ENCODE data around the gene MAGEA10.
"Not testable (repeated sequence)": the region's sequence is repeated elsewhere in the genome, so short reads cannot be mapped to it uniquely, and the experiment has no call there.

MAGEA10 gene

DNA sequence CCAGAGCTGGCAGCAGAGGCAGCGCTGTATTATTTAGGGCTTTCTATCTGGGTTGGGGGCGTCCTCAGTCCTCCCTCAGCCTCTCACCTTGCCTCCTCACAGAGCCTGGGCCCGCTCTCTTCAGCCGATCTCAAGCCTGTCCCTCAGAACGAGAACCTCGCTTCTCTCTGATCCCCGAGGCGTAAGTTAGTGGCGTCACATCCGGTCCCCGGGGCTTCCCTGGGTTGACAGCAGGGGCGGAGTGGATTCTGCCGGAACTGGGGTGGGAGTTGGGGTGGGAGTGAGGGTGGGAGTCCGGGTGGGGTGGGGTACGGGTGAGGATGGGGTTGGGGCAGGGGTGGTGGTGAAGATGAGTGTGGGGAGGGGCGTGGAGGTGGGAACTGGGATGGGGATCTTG lies at the start of gene MAGEA10:
Gene MAGEA10, minus strand, starts transcription at position 190 of the 397 bp plus-strand sequence. CDS start 2,957 bp downstream, outside the sequence.
- no peak for DNase-seq (ENCODE audit: low read depth)

DNA sequence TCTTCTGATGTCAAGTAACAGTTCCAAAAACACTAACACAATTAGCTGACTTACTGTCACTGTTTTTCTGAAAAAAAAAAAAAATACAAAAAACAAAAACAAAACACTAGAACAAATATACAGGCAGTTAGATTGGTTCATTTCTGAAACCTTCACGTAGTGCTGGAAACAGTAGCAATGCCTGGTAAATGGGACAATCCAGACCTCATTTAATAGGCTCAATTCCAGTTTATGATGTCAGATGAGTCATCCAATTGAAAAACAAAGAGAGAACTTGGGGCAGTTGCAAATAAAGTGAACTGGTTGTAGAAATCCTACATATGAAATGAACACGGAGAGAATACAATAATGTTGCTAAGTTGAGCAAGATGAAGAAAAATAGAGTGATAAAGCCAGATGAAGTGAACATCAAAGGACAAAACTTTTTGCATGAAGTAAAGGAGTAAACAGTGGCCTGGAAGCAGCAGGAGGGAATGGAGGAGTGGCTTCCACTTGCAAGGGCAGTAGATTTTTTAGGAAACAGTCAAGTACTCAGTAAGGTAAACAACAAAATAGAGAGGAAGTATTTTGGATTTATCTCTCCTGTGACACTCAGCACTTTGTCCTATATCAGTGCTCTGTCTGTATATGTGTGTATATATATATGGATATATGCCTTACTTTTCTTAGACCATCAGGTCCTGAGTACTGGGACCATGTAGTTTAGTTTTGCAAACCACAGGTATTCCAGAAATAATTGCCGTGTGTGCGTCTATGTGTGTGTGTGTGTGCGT lies 39.3 kb upstream of the MAGEA10 start:
- no peak for DNase-seq (ENCODE audit: low read depth)

DNA sequence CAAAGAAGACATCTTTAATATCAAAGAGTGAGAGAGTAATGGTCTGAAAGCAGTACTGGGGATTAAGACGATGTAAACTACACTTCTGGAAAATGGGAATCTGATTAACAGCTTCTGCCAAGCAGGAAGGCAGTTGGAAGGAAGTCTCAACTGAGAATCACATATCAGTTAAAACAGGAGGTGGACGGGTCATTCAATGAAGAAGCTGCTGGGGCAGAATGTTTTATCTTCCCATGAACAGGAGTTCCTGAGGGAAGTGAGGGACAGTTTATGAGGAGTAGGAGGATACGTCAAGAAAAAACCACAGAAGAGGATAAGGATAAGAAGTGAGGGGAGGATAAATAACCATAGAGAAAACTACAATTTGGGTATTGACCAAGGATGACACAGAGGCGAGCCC lies 38.7 kb upstream of the MAGEA10 start:
- DNase-seq (ENCODE audit: low read depth): no peak

DNA sequence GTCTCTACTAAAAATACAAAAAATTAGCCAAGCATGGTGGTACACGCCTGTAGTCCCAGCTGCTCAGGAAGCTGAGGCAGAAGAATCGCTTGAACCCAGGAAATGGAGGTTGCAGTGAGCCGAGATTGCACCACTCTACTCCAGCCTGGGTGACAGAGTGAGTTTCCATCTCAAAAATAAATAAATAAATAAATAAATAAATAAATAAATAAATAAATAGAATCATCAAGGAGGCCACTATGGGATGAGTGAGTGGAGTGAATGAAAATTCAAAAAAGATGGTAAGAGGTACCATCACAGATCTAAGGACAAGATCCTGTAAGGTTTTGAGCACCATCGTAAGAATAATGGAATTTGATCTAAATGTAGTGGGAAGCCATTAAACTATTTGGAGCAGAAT lies 37.5 kb upstream of the MAGEA10 start:
- not testable (repeated sequence) for DNase-seq (ENCODE audit: low read depth)

DNA sequence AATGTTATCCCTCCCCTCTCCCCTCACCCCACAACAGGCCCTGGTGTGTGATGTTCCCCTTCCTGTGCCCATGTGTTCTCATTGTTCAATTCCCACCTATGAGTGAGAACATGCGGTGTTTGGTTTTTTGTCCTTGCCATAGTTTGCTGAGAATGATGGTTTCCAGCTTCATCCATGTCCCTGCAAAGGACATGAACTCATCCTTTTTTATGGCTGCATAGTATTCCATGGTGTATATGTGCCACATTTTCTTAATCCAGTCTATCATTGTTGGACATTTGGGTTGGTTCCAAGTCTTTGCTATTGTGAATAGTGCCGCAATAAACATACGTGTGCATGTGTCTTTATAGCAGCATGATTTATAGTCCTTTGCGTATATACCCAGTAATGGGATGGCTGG lies 35.5 kb upstream of the MAGEA10 start:
- DNase-seq (ENCODE audit: low read depth): not testable (repeated sequence)

DNA sequence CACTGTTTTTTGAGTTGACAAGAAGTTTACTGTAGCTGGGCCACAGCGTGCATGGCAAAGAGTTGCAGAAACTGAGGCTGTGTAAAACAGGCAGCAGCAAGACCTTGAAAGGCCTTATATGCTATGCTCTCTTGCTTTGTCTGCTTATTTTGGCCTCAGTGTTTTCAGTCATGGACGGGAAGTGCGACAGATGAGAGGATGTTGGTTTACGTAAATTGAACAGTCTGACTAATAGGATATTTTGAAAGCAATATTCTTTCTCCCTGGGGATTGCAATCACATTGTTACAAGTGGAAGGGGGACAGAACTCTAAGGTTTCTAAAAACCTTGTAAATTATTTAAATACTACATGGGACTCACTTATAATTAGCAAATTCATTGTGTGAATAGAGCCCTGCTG lies 32.2 kb upstream of the MAGEA10 start:
- DNase-seq (ENCODE audit: low read depth): no peak

DNA sequence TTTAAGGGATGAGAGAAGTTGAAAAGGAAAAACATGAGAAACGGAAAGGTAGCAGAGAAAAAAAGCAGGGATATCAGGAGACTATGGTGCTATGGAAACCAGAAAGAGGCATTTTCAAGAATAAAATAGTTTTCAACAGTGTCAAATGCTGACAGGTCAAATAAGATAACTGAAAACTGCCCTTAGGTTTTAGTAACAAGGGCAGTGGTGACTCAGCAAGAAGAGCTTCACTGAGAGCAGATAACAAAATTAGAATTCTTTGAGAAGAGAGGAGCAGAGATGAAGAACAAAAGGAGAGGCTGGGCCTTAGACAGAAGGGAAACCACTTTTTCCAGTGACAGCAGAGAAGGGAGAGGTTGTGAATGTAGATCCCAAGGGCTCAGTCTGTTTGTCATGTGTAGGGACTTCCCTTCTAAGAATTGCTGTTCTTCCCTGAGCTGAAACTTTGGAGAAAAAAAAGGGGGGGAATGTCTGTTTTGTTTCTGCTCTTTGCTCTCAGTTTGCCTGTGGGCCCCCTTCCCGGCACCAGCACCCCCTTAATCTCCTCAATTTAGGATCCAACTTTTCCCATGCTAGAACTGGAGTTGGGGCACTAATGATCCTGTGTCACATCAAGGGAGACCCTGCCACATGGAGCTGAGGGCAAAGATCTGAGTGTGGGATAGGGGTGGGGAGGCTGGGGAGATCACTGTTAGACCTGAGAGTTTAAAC lies 26.8 kb upstream of the MAGEA10 start:
- no peak for DNase-seq (ENCODE audit: low read depth)

DNA sequence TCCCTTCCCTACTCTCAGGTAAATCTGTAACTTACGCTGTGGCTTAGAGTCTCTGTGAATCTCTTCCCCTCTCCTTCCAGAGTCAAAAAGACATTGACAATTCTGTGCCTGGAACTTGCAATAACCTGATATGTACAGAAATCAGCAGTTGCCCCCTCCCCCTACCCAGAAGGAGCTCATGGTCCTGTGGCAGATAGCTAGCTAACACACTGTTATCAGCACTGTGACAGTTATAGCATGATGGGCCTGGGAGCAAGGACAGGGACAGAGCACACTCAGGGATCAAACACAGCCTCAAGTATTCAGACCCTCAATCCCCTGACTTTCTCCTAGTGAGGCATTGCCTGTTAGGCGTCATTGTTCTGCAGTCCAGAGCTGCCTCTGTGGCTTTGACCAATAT lies 18.7 kb upstream of the MAGEA10 start:
- no peak for DNase-seq (ENCODE audit: low read depth)

DNA sequence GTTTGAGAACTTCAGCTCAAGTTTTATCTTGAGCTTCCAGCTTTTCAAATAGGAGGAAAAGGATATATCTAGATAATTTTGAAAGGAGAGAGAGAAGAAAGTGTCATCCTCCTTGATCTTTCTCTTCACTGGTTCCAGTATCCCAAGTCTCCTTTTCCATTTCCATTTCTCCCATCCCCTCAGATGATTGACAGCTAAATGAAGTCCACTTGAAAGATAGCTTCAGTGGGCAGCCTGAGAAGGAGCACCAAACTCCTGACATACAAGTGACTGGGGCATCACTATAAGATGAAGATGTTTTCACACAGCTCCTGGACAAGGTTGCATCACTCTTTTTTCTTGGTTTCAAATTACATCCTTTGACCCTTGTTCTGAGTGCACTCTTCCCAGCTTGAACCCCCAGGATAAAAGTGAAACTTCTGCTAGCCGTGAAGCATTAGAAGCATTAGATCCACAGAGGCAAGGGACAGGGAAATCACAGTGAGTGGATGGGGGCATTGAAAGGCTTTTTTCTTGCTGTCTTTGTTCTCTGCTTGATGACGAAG lies 17.5 kb upstream of the MAGEA10 start:
- DNase-seq (ENCODE audit: low read depth): no peak

DNA sequence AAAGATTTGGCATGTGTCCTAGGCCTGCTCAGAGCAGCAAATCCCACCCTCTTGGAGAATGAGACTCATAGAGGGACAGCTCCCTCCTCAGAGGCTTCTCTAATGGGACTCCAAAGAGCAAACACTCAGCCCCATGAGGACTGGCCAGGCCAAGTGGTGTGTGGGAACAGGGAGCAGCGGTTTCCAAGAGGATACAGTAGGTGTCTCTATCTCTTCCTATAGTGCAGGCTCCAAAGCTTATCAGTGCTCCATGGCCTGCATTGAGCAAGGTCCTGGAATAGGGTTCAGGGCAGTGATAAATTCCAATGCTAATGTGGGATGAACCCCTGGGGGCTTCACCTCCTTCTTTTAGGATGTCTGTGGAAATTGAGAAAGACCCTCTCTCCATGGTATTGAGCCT lies 15.7 kb upstream of the MAGEA10 start:
- DNase-seq (ENCODE audit: low read depth): no peak

DNA sequence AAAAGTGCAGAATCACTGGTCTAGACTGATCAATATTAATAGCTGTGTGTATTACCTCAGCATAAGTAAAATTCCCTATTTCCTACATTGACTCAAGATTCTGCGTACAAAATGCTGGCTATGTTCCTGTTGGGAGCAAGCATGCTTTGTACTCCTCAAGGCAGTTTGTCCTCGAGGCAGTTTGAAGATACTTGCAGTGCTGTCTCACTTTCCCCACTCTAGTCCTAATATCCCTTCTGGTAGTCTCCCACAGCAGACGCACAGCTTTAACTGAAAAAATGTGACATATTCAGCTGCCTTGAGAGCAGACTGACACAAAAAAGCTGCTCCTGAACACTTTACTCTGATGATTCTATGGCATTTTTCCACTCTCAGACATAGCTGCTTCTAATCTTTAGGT lies 12.9 kb upstream of the MAGEA10 start:
- no peak for DNase-seq (ENCODE audit: low read depth)

DNA sequence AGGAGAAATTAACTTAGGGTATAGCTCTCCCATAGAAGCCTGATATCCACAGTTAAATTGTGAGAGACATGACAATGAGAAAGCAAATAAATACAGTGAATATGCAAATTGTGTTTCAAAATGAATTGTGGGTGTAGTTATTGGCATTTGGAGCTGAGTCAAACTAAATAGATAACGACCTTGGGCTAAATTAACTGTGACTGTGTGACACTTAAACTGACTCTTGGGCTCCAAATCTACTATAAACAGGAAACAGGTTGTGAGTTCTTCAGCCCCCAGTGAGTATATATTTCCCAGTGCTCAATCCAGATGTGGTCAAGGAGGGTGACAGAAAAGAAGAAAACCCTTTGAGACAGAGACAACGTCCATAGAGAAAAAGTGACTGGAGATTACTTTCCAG lies 11.3 kb upstream of the MAGEA10 start:
- no peak for DNase-seq (ENCODE audit: low read depth)

DNA sequence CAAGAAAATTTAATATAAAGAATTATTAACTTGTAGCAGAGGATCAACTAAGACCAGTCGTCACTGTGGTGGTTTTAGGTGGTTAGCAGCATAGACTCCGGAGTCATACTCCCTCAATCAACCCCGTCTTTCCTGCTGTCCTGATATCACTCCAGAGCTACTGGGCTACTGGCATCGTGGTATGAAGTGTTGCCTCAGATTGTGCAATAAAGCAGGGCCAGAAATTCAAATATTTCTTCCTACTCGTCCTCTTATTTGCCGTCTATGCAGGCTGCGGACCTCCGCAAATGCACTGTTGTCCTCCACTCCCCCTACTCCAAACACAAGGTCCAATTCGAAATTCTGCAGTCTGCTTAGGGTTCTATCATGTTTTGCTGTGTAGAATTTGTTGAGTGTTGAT lies 1.2 kb upstream of the MAGEA10 start:
- DNase-seq (ENCODE audit: low read depth): no peak

DNA sequence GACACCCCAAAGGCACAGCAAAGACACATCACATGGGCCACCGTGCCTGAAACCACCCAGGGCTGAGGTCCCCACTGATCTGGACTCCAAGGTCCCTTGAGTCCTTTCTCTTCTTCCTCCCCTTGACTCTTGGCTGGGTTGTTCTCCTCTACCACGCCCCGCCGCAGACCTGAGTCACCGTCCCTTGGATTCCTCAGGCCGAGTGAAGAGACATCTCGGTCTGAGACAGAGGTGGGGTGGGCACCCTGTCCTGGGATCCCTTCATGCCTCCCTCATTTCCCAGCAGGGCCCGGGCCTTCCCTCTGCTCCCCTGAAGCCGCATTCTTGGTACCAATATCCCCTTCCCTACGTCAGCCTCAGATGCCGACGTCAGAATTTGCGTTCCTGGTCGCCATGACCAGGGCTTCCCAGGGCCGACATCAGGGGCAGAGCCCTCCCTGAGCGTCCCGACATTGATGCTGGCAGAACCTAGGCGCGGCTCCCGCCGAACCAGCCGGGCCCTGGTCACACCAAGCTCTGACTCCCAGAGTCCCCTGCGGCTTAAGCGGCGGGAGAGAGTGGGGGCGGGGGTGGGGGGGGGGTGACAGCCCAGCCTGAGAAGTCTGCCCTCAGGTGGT lies 498 bp downstream of the MAGEA10 start:
- DNase-seq (ENCODE audit: low read depth): no peak

DNA sequence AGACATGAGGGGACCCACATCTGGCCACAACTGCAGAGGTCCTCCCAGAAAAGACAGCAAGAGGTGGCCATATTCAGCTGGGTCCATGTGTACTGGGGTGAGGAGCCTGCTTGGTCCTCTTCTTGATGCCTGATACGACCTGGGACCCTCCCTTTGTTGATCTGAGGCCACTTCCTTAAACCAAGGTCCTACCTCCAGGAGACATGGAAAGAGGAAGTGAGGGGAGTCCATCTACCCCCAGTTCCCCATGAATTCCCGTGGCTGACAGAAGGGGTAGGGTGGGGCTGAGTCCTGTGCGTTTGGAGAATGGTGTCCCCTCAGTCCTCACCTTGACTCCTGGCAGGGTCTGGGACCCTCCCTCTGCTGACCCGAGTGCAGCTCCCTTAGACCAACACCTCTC lies 2.1 kb downstream of the MAGEA10 start:
- no peak for DNase-seq (ENCODE audit: low read depth)

DNA sequence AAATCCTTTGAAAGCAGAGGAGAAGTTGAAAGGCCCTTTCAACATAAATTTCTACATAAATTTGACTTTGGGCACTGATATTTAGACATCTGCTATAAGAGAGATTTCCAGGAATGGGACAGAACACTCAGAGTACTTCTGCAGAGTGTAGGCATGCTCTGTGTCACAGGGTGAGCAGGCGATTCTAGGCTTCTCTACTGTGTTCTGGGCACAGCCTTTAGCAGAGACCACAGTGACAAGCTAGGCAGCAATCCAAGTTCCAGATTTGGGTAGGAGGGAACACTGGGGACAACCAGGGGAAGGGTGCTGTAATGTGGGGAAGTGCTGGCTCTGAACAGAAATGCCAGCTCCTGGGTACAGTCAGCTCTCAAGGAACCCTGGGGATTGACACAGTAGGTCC lies 6.9 kb downstream of the MAGEA10 start:
- DNase-seq (ENCODE audit: low read depth): no peak

DNA sequence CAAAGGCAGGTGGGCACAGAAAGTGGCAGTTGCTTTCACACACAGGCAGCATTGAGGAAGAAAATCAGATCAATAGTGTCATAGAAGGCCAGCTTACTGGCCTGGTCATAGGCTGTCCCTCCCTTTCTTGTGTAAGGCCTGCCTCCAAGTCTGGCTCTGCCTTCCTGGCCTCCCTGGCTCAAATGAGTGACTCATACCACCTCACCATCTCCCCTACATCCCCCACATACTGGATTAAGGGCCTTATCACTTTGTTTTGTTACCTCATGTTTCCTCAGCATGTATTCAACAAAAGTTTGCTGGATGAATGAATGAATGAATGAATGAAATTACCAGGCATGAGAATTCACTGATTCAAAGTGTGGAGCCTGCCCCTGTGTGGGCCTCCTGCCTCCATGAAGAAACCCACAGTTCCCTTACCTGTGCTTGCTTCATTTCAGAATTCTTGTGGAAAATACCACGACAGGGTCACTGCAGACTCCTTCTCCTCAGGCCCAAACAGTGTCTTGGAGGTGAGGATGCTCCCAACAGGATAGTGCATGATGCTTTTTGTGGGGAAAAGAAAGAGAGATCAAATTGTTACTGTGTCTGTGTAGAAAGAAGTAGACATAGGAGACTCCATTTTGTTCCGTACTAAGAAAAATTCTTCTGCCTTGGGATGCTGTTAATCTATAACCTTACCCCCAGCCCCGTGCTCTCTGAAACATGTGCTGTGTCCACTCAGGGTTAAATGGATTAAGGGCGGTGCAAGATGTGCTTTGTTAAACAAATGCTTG lies 9.1 kb downstream of the MAGEA10 start:
- DNase-seq (ENCODE audit: low read depth): not testable (repeated sequence)

DNA sequence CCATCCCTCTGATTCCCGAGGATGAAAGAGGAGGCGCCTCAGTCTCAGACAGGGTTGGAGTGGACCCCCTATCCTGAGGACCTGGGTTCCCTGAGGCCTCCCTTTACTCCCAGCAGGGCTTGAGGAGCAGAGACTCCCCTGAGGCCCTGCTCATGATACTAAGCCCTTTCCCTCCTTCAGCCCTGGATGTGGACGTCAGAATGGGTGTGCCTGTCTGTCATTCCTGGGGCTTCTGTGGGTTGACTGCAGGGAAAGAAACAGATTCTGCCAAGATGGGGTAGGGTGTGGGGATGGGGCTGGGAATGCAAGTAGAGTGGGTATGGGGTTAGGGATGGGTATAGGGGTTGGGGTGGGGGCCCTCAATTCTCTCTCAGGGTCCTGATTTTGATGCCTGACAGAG lies 21.1 kb downstream of the MAGEA10 start:
- no peak for DNase-seq (ENCODE audit: low read depth)

DNA sequence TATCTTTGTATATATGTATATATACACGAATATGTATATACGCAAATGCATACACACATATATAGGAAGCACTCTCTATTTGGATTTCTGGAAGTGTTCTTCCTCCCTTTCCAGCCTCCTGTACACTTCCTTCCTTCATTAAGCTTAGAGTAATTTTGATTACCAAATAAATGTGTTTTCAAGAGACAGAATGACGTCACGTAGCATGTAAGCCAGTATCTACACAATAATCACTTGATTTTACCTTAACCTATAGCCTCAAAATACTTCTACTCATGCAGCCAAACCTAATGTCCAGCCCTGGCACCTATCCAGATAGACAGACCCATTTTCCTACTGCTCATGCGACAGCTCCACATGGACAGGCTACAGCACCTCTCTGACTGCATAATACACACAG lies 29.9 kb downstream of the MAGEA10 start:
- no peak for DNase-seq (ENCODE audit: low read depth)

DNA sequence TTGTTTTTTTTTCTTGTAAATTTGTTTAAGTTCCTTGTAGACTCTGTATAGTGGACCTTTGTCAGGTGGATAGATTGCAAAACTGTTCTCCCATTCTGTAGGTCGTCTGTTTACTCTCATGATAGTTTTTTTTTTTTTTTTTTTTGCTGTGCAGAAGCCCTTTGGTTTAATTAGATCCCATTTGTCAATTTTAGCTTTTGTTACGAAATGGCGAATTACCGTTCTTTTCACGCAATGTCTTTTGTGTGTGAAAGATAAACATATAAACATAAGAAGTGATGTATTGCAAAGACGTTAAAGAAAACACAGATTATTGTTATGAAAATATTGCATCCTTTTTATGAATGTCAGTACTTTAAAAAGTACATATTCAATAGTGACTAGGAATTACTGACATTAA lies 34.5 kb downstream of the MAGEA10 start:
- DNase-seq (ENCODE audit: low read depth): no peak

DNA sequence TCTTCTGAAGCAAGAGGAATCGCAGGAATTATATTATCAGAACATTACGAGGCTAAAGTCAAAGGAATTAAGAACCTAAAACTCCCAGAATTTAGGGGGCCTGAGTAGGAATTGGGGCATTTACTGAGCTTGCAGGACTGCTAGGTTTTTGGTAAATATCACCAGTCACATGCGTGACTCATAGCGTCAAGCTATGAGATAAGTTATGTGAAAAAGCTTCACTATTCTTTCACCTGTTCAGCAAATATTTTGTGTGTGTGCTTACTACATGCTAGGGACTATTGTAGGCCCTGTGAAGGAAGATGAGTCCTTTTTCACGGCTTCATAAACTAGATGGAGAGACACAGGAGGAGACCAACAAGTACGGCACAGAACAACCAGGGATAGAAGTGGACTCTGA lies 52.2 kb downstream of the MAGEA10 start:
- no peak for DNase-seq (ENCODE audit: low read depth)
